ENCODE measurements around the gene AUTS2.
A peak's percentile ranks its signal among the peaks of the same experiment; 100 is the strongest.

Gene AUTS2

GRCh38 chr7:69818636-69819332 is 220.5 kb downstream of the AUTS2 start:
- no peaks in the 10 kb centered on the region for H4K20me1 ChIP-seq (ENCODE audit: insufficient read depth, low read length)
- peaks cover 94% of the 10 kb centered on the region for H3K4me1 ChIP-seq (ENCODE audit: insufficient read depth, low read length, severe bottlenecking)

GRCh38 chr7:69819333-69819705 is 221.0 kb downstream of the AUTS2 start:
- Histone ChIP-seq H3K4me2 (ENCODE audit: low read length) (peak overlapping the region; percentile 28; the same call in 1 of the 2 replicates), H3K9me2 (ENCODE audit: low read depth, low read length) (no peaks in the 10 kb centered on the region), H3K27me3 (ENCODE audit: insufficient read depth, low read length) (no peaks in the 10 kb centered on the region), H3K36me3 (ENCODE audit: insufficient read depth, low read length) (no peaks in the 10 kb centered on the region), H3K4me1 (ENCODE audit: insufficient read depth, low read length, severe bottlenecking) (peaks cover 94% of the 10 kb centered on the region), H2AFZ (ENCODE audit: low read length) (no peak overlapping the region), H4K20me1 (ENCODE audit: insufficient read depth, low read length) (no peaks in the 10 kb centered on the region), H3K79me2 (ENCODE audit: insufficient read depth, low read length) (peaks cover 65% of the 10 kb centered on the region), H3K9ac (ENCODE audit: low read length) (peak overlapping the region; percentile 8; the same call in 1 of the 2 replicates), H3K4me3 (ENCODE audit: low read depth, low read length, poor library complexity, severe bottlenecking) (no peak overlapping the region), H3K27ac (ENCODE audit: low read depth, low read length, poor library complexity, severe bottlenecking) (peak overlapping the region; percentile 94), H3F3A (ENCODE audit: insufficient read depth, low read length) (peaks cover 5% of the 10 kb centered on the region; the same call in 1 of the 2 replicates), H3K9me3 (ENCODE audit: low read length) (no peaks in the 10 kb centered on the region)
- TF ChIP-seq, protein P1, sequence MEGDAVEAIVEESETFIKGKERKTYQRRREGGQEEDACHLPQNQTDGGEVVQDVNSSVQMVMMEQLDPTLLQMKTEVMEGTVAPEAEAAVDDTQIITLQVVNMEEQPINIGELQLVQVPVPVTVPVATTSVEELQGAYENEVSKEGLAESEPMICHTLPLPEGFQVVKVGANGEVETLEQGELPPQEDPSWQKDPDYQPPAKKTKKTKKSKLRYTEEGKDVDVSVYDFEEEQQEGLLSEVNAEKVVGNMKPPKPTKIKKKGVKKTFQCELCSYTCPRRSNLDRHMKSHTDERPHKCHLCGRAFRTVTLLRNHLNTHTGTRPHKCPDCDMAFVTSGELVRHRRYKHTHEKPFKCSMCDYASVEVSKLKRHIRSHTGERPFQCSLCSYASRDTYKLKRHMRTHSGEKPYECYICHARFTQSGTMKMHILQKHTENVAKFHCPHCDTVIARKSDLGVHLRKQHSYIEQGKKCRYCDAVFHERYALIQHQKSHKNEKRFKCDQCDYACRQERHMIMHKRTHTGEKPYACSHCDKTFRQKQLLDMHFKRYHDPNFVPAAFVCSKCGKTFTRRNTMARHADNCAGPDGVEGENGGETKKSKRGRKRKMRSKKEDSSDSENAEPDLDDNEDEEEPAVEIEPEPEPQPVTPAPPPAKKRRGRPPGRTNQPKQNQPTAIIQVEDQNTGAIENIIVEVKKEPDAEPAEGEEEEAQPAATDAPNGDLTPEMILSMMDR (IDR thresholded peaks at IDR 0.05; ENCODE audit: low read length), result no peak

More at GRCh38 chr7:69818636-69819332, 220.5 kb downstream of the AUTS2 start:
- Histone ChIP-seq H3K4me2 (ENCODE audit: low read length) (peak overlapping the region; percentile 28; the same call in 1 of the 2 replicates), H3K4me3 (ENCODE audit: low read depth, low read length, poor library complexity, severe bottlenecking) (no peak overlapping the region), H3K79me2 (ENCODE audit: insufficient read depth, low read length) (peaks cover 70% of the 10 kb centered on the region), H3K36me3 (ENCODE audit: insufficient read depth, low read length) (no peaks in the 10 kb centered on the region), H3K9ac (ENCODE audit: low read length) (no peak overlapping the region; the same call in 1 of the 2 replicates), H3K9me2 (ENCODE audit: low read depth, low read length) (no peaks in the 10 kb centered on the region), H3K27ac (ENCODE audit: low read depth, low read length, poor library complexity, severe bottlenecking) (peak overlapping the region; percentile 94), H3K27me3 (ENCODE audit: insufficient read depth, low read length) (no peaks in the 10 kb centered on the region), H2AFZ (ENCODE audit: low read length) (no peak overlapping the region), H3K9me3 (ENCODE audit: low read length) (no peaks in the 10 kb centered on the region), H3F3A (ENCODE audit: insufficient read depth, low read length) (peaks cover 3% of the 10 kb centered on the region; the same call in 1 of the 2 replicates)
- TF ChIP-seq EZH2 (IDR thresholded peaks at IDR 0.05; ENCODE audit: borderline replicate concordance, low read length), result no peak
- TF ChIP-seq, protein P1 (IDR thresholded peaks at IDR 0.05; ENCODE audit: low read length), result no peak

GRCh38 chr7:69820479-69821192 is 222.4 kb downstream of the AUTS2 start:
- Histone ChIP-seq H3K4me2 (ENCODE audit: low read length) (peak overlapping the region; percentile 4; the same call in 1 of the 2 replicates), H3K4me3 (ENCODE audit: low read depth, low read length, poor library complexity, severe bottlenecking) (no peak overlapping the region), H4K20me1 (ENCODE audit: insufficient read depth, low read length) (no peaks in the 10 kb centered on the region), H3F3A (ENCODE audit: insufficient read depth, low read length) (peaks cover 12% of the 10 kb centered on the region; the same call in 1 of the 2 replicates), H3K9me2 (ENCODE audit: low read depth, low read length) (no peaks in the 10 kb centered on the region), H3K36me3 (ENCODE audit: insufficient read depth, low read length) (no peaks in the 10 kb centered on the region), H3K9ac (ENCODE audit: low read length) (no peak overlapping the region; the same call in 1 of the 2 replicates), H3K27me3 (ENCODE audit: insufficient read depth, low read length) (no peaks in the 10 kb centered on the region), H3K79me2 (ENCODE audit: insufficient read depth, low read length) (peaks cover 60% of the 10 kb centered on the region), H3K9me3 (ENCODE audit: low read length) (no peaks in the 10 kb centered on the region), H3K27ac (ENCODE audit: low read depth, low read length, poor library complexity, severe bottlenecking) (peak overlapping the region; percentile 94), H2AFZ (ENCODE audit: low read length) (no peak overlapping the region), H3K4me1 (ENCODE audit: insufficient read depth, low read length, severe bottlenecking) (peaks cover 100% of the 10 kb centered on the region)
- TF ChIP-seq, protein P1 (IDR thresholded peaks at IDR 0.05; ENCODE audit: low read length), result no peak
- TF ChIP-seq EZH2 (IDR thresholded peaks at IDR 0.05; ENCODE audit: borderline replicate concordance, low read length), result no peak

Data from OCI-LY1 (cell line).